ENCODE data around the gene ARHGAP27. TPM values are rescaled to one million over a fixed set of nuclear protein-coding genes. Genes with fewer than 3 reads are reported as not detected.

The ARHGAP27 gene
- polyA plus RNA-seq, 1 donor (not counting 4 experiments of a cell fraction or from before 2014, with no cell fraction given) = 14.4 TPM

DNA sequence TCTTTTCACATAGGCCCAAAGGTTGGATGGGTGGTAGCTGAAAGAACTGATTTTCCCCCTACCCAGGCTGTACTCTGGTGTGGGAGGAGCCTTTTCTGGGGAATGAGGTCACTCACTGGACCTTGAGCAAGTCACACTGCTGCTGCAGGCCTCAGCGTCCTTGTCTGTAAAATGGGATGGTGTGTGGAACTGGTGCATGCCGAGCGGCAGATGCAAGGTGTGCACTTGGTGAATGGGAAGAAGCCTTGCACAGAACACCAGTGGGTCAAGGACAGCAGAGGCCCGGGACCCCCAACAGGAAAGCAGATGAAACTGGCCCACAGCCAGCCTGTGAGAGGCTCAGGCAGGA lies 38.1 kb downstream of the ARHGAP27 start:
- no peaks in the 10 kb centered on the region for H3K9me3 ChIP-seq (ENCODE audit: control insufficient read depth, low read depth, low read length)
- H3K4me1 ChIP-seq (ENCODE audit: control insufficient read depth, extremely low read depth, insufficient read depth, low read length) = no peaks in the 10 kb centered on the region
- no peaks in the 10 kb centered on the region for H4K20me1 ChIP-seq (ENCODE audit: control insufficient read depth, extremely low read depth, insufficient read depth, low read length)
- no peak overlapping the region for H2AFZ ChIP-seq (ENCODE audit: control insufficient read depth, low read length)
- H3K27ac ChIP-seq (ENCODE audit: control insufficient read depth, insufficient read depth, low read length) = no peak overlapping the region
- no peak overlapping the region for H3K9ac ChIP-seq (ENCODE audit: control insufficient read depth, extremely low read depth, insufficient read depth, low read length)
- H3K4me2 ChIP-seq (ENCODE audit: control insufficient read depth, extremely low read depth, insufficient read depth, low read depth, low read length) = no peak overlapping the region
- H3K79me2 ChIP-seq (ENCODE audit: control insufficient read depth, insufficient read depth, low read length) = no peaks in the 10 kb centered on the region
- H3K27me3 ChIP-seq (ENCODE audit: control insufficient read depth, extremely low read depth, insufficient read depth, low read length) = peaks cover 3% of the 10 kb centered on the region
- no peaks in the 10 kb centered on the region for H3K9me1 ChIP-seq (ENCODE audit: control insufficient read depth, extremely low read depth, insufficient read depth, low read length)
- H3K4me3 ChIP-seq (ENCODE audit: control insufficient read depth in 2 of 3, extremely low read depth in 1 of 3, insufficient read depth in 2 of 3, low read depth in 1 of 3, low read length in 3 of 3) = no peak overlapping the region
- TF ChIP-seq EZH2 (IDR thresholded peaks at IDR 0.05; ENCODE audit: low read length) = no peak
- TF ChIP-seq, protein P1, sequence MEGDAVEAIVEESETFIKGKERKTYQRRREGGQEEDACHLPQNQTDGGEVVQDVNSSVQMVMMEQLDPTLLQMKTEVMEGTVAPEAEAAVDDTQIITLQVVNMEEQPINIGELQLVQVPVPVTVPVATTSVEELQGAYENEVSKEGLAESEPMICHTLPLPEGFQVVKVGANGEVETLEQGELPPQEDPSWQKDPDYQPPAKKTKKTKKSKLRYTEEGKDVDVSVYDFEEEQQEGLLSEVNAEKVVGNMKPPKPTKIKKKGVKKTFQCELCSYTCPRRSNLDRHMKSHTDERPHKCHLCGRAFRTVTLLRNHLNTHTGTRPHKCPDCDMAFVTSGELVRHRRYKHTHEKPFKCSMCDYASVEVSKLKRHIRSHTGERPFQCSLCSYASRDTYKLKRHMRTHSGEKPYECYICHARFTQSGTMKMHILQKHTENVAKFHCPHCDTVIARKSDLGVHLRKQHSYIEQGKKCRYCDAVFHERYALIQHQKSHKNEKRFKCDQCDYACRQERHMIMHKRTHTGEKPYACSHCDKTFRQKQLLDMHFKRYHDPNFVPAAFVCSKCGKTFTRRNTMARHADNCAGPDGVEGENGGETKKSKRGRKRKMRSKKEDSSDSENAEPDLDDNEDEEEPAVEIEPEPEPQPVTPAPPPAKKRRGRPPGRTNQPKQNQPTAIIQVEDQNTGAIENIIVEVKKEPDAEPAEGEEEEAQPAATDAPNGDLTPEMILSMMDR (optimal IDR thresholded peaks at IDR 0.05 in 1 of 3, IDR thresholded peaks at IDR 0.05 in 1 of 3, conservative IDR thresholded peaks at IDR 0.05 in 1 of 3; ENCODE audit: extremely low read depth in 1 of 3, insufficient read depth in 2 of 3, low read length in 3 of 3) = no peak
- DNase-seq (ENCODE audit: low read depth, low spot score) (no peak), FAIRE-seq (no peak)
- H3K36me3 ChIP-seq (ENCODE audit: control insufficient read depth in 2 of 2, extremely low read depth in 1 of 2, insufficient read depth in 2 of 2, low read length in 2 of 2) = peaks cover 12 to 20% of the 10 kb centered on the region in 2 experiments
- dilution Hi-C loops (cut with MboI; ENCODE audit: extremely low pct_ligation_motif_present, low sequenced_read_pairs) = no loop called here

DNA sequence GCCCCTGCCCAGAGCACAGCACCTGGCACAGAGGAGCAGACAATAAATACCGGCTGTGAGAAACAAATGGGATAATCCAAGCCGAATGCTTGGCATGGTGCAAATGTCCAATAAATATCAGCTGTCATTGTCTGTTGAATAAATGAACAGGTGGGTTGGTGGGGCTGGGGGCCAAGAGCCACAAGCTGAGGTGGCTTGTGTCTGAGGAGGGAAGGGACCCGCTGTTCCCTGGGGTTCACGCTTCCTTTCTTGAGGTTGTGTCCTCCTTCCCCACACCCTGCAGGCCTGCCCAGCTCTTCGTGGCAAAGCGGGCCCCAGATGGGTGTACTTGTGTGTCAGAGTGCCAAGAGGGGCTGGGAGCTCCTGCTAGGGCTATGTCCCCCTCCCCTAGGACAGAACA lies 38.6 kb downstream of the ARHGAP27 start:
- DNase-seq (ENCODE audit: low read depth, low spot score) = no peak
- Histone ChIP-seq H3K27ac (ENCODE audit: control insufficient read depth, insufficient read depth, low read length) (no peak overlapping the region), H3K36me3 (ENCODE audit: control insufficient read depth in 2 of 2, extremely low read depth in 1 of 2, insufficient read depth in 2 of 2, low read length in 2 of 2) (peaks cover 12 to 20% of the 10 kb centered on the region in 2 experiments), H3K4me1 (ENCODE audit: control insufficient read depth, extremely low read depth, insufficient read depth, low read length) (no peaks in the 10 kb centered on the region), H3K4me3 (ENCODE audit: control insufficient read depth in 2 of 3, extremely low read depth in 1 of 3, insufficient read depth in 2 of 3, low read depth in 1 of 3, low read length in 3 of 3) (no peak overlapping the region), H3K9me3 (ENCODE audit: control insufficient read depth, low read depth, low read length) (no peaks in the 10 kb centered on the region), H4K20me1 (ENCODE audit: control insufficient read depth, extremely low read depth, insufficient read depth, low read length) (no peaks in the 10 kb centered on the region), H3K9ac (ENCODE audit: control insufficient read depth, extremely low read depth, insufficient read depth, low read length) (no peak overlapping the region), H3K4me2 (ENCODE audit: control insufficient read depth, extremely low read depth, insufficient read depth, low read depth, low read length) (no peak overlapping the region), H3K9me1 (ENCODE audit: control insufficient read depth, extremely low read depth, insufficient read depth, low read length) (no peaks in the 10 kb centered on the region), H2AFZ (ENCODE audit: control insufficient read depth, low read length) (no peak overlapping the region), H3K27me3 (ENCODE audit: control insufficient read depth, extremely low read depth, insufficient read depth, low read length) (peaks cover 7% of the 10 kb centered on the region), H3K79me2 (ENCODE audit: control insufficient read depth, insufficient read depth, low read length) (no peaks in the 10 kb centered on the region)
- no peak for FAIRE-seq
- TF ChIP-seq, protein P1 (optimal IDR thresholded peaks at IDR 0.05 in 1 of 3, IDR thresholded peaks at IDR 0.05 in 1 of 3, conservative IDR thresholded peaks at IDR 0.05 in 1 of 3; ENCODE audit: extremely low read depth in 1 of 3, insufficient read depth in 2 of 3, low read length in 3 of 3) = no peak
- TF ChIP-seq EZH2 (IDR thresholded peaks at IDR 0.05; ENCODE audit: low read length) = no peak
- dilution Hi-C loops (cut with MboI; ENCODE audit: extremely low pct_ligation_motif_present, low sequenced_read_pairs) = no loop called here
